ENCODE data around the gene TBX5. TPM values are rescaled to one million over a fixed set of nuclear protein-coding genes. Genes with fewer than 3 reads are reported as not detected.

Gene TBX5
- total RNA-seq, 1 donor from 2014 or later = not detected

GRCh38 chr12:114395755-114396152 is 10.2 kb downstream of the TBX5 start:
- no peak for TF ChIP-seq CTCF (conservative IDR thresholded peaks at IDR 0.05)
- no peak for DNase-seq (ENCODE audit: low read depth, low spot score)
- Mint-ChIP-seq H3K27ac (ENCODE audit: unreplicated experiment) (no peak overlapping the region), H3K4me3 (no peak overlapping the region), H3K27me3 (ENCODE audit: low read depth) (peaks cover 99% of the 10 kb centered on the region), H3K9me3 (no peaks in the 10 kb centered on the region), H3K4me1 (no peaks in the 10 kb centered on the region), H3K36me3 (ENCODE audit: low read depth) (no peaks in the 10 kb centered on the region)

- TF ChIP-seq CTCF (conservative IDR thresholded peaks at IDR 0.05) = no peak
- H3K27me3 Mint-ChIP-seq (ENCODE audit: low read depth) = peaks cover 99% of the 10 kb centered on the region
These were observed 10.7 kb downstream of the TBX5 start for GRCh38 chr12:114395233-114395632.

GRCh38 chr12:114393569-114393968 is 12.4 kb downstream of the TBX5 start:
- no peak for TF ChIP-seq CTCF (conservative IDR thresholded peaks at IDR 0.05)
- Mint-ChIP-seq H3K9me3 (no peaks in the 10 kb centered on the region), H3K27ac (ENCODE audit: unreplicated experiment) (no peak overlapping the region), H3K36me3 (ENCODE audit: low read depth) (no peaks in the 10 kb centered on the region), H3K4me1 (no peaks in the 10 kb centered on the region), H3K27me3 (ENCODE audit: low read depth) (peaks cover 94% of the 10 kb centered on the region), H3K4me3 (no peak overlapping the region)
- no peak for DNase-seq (ENCODE audit: low read depth, low spot score)

More at GRCh38 chr12:114395233-114395632, 10.7 kb downstream of the TBX5 start:
- no peaks in the 10 kb centered on the region for H3K9me3 Mint-ChIP-seq
- no peak overlapping the region for H3K4me3 Mint-ChIP-seq
- no peaks in the 10 kb centered on the region for H3K36me3 Mint-ChIP-seq (ENCODE audit: low read depth)
- H3K27ac Mint-ChIP-seq (ENCODE audit: unreplicated experiment) = no peak overlapping the region
- no peaks in the 10 kb centered on the region for H3K4me1 Mint-ChIP-seq
- no peak for DNase-seq (ENCODE audit: low read depth, low spot score)

- H3K27me3 Mint-ChIP-seq (ENCODE audit: low read depth) = peaks cover 91% of the 10 kb centered on the region
- no peak overlapping the region for H3K4me3 Mint-ChIP-seq
- no peak overlapping the region for H3K27ac Mint-ChIP-seq (ENCODE audit: unreplicated experiment)
- TF ChIP-seq CTCF (conservative IDR thresholded peaks at IDR 0.05) = no peak
- no peaks in the 10 kb centered on the region for H3K4me1 Mint-ChIP-seq
- no peaks in the 10 kb centered on the region for H3K9me3 Mint-ChIP-seq
- DNase-seq (ENCODE audit: low read depth, low spot score) = no peak
- no peaks in the 10 kb centered on the region for H3K36me3 Mint-ChIP-seq (ENCODE audit: low read depth)
These were observed 13.0 kb downstream of the TBX5 start for GRCh38 chr12:114392909-114393308.

GRCh38 chr12:114391088-114391487 is 14.9 kb downstream of the TBX5 start:
- no peak for TF ChIP-seq CTCF (conservative IDR thresholded peaks at IDR 0.05)
- no peak overlapping the region for H3K27ac Mint-ChIP-seq (ENCODE audit: unreplicated experiment)
- no peak overlapping the region for H3K4me3 Mint-ChIP-seq
- H3K9me3 Mint-ChIP-seq = no peaks in the 10 kb centered on the region
- peaks cover 89% of the 10 kb centered on the region for H3K27me3 Mint-ChIP-seq (ENCODE audit: low read depth)
- no peaks in the 10 kb centered on the region for H3K36me3 Mint-ChIP-seq (ENCODE audit: low read depth)
- H3K4me1 Mint-ChIP-seq = no peaks in the 10 kb centered on the region
- no peak for DNase-seq (ENCODE audit: low read depth, low spot score)

GRCh38 chr12:114384739-114385138 is 21.2 kb downstream of the TBX5 start:
- no peak overlapping the region for H3K27ac Mint-ChIP-seq (ENCODE audit: unreplicated experiment)
- peaks cover 84% of the 10 kb centered on the region for H3K27me3 Mint-ChIP-seq (ENCODE audit: low read depth)

More at GRCh38 chr12:114384739-114385138, 21.2 kb downstream of the TBX5 start:
- no peaks in the 10 kb centered on the region for H3K4me1 Mint-ChIP-seq
- H3K36me3 Mint-ChIP-seq (ENCODE audit: low read depth) = no peaks in the 10 kb centered on the region
- no peak for DNase-seq (ENCODE audit: low read depth, low spot score)
- H3K9me3 Mint-ChIP-seq = no peaks in the 10 kb centered on the region
- no peak for TF ChIP-seq CTCF (conservative IDR thresholded peaks at IDR 0.05)
- H3K4me3 Mint-ChIP-seq = no peak overlapping the region

All from neural crest cell (in vitro differentiated cells).